NCI-H2227 (cell line): ENCODE measurements around the gene GABARAP.

Experiments used
- DNase-seq: peaks from one replicate; lab custom pipeline; 2025; ENCODE audit not compliant: unreplicated experiment; lab: John Stamatoyannopoulos, UW

Gene GABARAP

GRCh38 chr17:7223375-7223774, 18.9 kb downstream of the GABARAP start:
- no peak for DNase-seq

- no peak for DNase-seq
Observed at GRCh38 chr17:7222972-7223292, 19.3 kb downstream of the GABARAP start.

- no peak for DNase-seq
Observed at GRCh38 chr17:7222093-7222971, 19.9 kb downstream of the GABARAP start.

- no peak for DNase-seq
Observed at GRCh38 chr17:7221278-7222092, 20.8 kb downstream of the GABARAP start.

GRCh38 chr17:7220593-7221277, 21.5 kb downstream of the GABARAP start:
- peak; percentile 57 for DNase-seq

GRCh38 chr17:7219812-7220592, 22.2 kb downstream of the GABARAP start, which contains the start of the genes ACADVL and DLG4:
Gene ACADVL, plus strand, starts transcription at chr17:7219938. Its CDS starts 47 bp downstream, at chr17:7219985.
Gene DLG4, minus strand, starts transcription at chr17:7219836.
- peak; percentile 81 for DNase-seq

- DNase-seq: no peak
Observed at GRCh38 chr17:7219229-7219811, 22.9 kb downstream of the GABARAP start.

- no peak for DNase-seq
Observed at GRCh38 chr17:7218758-7219157, 23.5 kb downstream of the GABARAP start.

- no peak for DNase-seq
Observed at GRCh38 chr17:7218166-7218565, 24.1 kb downstream of the GABARAP start.

GRCh38 chr17:7217113-7217987, 24.9 kb downstream of the GABARAP start:
- peak; percentile 60 for DNase-seq

- no peak for DNase-seq
Observed at GRCh38 chr17:7216242-7217112, 25.8 kb downstream of the GABARAP start.

GRCh38 chr17:7215652-7216180, 26.5 kb downstream of the GABARAP start:
- peak; percentile 29 for DNase-seq

GRCh38 chr17:7215136-7215638, 27.1 kb downstream of the GABARAP start:
- no peak for DNase-seq

GRCh38 chr17:7214300-7215135, 27.7 kb downstream of the GABARAP start:
- DNase-seq: peak; percentile 99

GRCh38 chr17:7213895-7214299, 28.4 kb downstream of the GABARAP start:
- peak; percentile 98 for DNase-seq

- no peak for DNase-seq
Observed at GRCh38 chr17:7211491-7212273, 30.6 kb downstream of the GABARAP start.
